Renal pelvis (tissue), 12 donors: ENCODE measurements around the gene ZNF567. TPM values are rescaled to one million over a fixed set of nuclear protein-coding genes. Genes with fewer than 3 reads are reported as not detected.
"Not testable (repeated sequence)": the region's sequence is repeated elsewhere in the genome, so short reads cannot be mapped to it uniquely, and the experiment has no call there.

Experiments
- DNase-seq: peaks from one replicate; pipeline ENCODE4 v3.0.0-alpha.2; 2013
- long read RNA-seq, 16 experiments: transcript quantifications; one replicate each; lab custom pipeline, GENCODE V29; 2026
- polyA plus RNA-seq, 3 donors: library from polyadenylated mRNA; unstranded; fragments of 120-200 nt; gene quantifications; one replicate each; pipeline ENCODE4 v1.2.1, GENCODE V29; 2013; ENCODE audit not compliant: insufficient read length in 3 of 3

Gene ZNF567
- polyA plus RNA-seq, result 10 to 100 TPM; 11.1 to 13.4 (median 12.0) TPM
- long read RNA-seq, donor 1, result 0 reads
- long read RNA-seq, donor 2, partial matches to known transcripts, result 0 of 1 reads
- long read RNA-seq, donor 2, other reads (novel, unspliced or antisense), result 0 of 1 reads
- long read RNA-seq, donor 3, result 0 reads
- long read RNA-seq, donor 4, partial matches to known transcripts, result 0 of 1 reads
- long read RNA-seq, donor 4, other reads (novel, unspliced or antisense), result 0 of 1 reads
- long read RNA-seq, donor 5, partial matches to known transcripts, result 0 of 1 reads
- long read RNA-seq, donor 5, other reads (novel, unspliced or antisense), result 0 of 1 reads
- long read RNA-seq, donor 6, result 0 reads
- long read RNA-seq, donor 7, partial matches to known transcripts, result 0 of 1 reads
- long read RNA-seq, donor 7, other reads (novel, unspliced or antisense), result 0 of 1 reads
- long read RNA-seq, donor 8, result 0 reads
- long read RNA-seq, donor 9, partial matches to known transcripts, result 0 of 3 reads
- long read RNA-seq, donor 9, other reads (novel, unspliced or antisense), result 0 of 3 reads
- long read RNA-seq, donor 10, partial matches to known transcripts, result 0 of 2 reads
- long read RNA-seq, donor 10, other reads (novel, unspliced or antisense), result 0 of 2 reads
- long read RNA-seq, donor 11, result 0 reads
- long read RNA-seq, donor 12, partial matches to known transcripts, result 13 of 16 reads
- long read RNA-seq, donor 12, other reads (novel, unspliced or antisense), result 0 of 16 reads
- long read RNA-seq, donor 13, result 0 reads
- long read RNA-seq, donor 14, result 0 reads
- long read RNA-seq, donor 15, partial matches to known transcripts, result 0 of 3 reads
- long read RNA-seq, donor 15, other reads (novel, unspliced or antisense), result 0 of 3 reads
- long read RNA-seq, donor 16, partial matches to known transcripts, result 0 of 2 reads
- long read RNA-seq, donor 16, other reads (novel, unspliced or antisense), result 0 of 2 reads

- peak; percentile 96 for DNase-seq
These were observed at the start of gene ZNF567 for GRCh38 chr19:36687214-36688056. Gene ZNF567 (plus strand): TSS chr19:36687612. CDS start chr19:36694868, 7,256 bp downstream.

DNA sequence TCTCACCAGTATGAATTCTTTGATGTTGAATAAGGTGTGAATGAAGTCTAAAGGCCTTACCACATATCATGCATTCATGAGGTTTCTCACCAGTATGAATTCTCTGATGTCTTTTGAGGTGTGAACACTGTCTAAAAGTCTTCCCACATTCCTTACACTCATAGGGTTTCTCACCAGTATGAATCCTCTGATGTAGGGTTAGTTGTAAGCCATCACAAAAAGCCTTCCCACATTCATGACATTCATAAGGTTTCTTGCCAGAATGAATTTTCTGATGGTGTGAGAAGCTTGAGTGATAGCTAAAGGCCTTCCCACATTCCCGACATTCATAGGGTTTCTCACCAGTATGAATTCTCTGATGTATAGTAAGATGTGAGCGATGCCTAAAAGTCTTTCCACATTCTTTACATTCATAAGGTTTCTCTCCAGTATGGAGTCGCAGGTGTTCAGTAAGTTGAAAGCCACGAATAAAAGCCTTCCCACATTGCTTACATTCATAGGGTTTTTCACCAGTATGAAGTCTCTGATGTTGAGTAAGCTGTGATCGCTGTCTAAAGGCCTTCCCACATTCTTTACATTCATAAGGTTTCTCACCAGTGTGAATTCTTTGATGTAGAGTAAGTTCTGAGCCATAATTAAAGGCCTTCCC lies 48.4 kb upstream of the ZNF567 start:
- no peak for DNase-seq

DNA sequence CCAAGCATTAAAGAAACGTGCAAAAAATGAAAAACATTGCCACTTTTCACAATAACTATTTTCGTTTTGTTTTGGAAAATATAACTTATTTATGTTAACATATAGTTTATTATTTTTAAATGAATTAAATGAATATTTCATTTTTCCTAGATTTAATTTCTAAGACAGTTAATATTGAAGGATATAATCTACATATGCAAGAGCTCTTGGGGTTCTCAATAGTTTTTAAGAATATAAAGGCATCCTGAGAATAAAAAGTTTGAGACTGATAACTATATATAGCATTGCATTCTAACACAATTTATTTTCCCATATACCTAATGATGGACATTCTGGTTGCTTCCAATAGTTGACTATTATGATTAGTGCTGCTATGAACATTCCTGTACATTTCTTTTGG lies 40.7 kb upstream of the ZNF567 start:
- DNase-seq, result no peak

GRCh38 chr19:36652958-36653357 lies 34.5 kb upstream of the ZNF567 start:
- DNase-seq, result no peak

GRCh38 chr19:36665832-36666231 lies 21.6 kb upstream of the ZNF567 start:
- no peak for DNase-seq

- no peak for DNase-seq
These were observed 18.8 kb upstream of the ZNF567 start for GRCh38 chr19:36668646-36669045.

DNA sequence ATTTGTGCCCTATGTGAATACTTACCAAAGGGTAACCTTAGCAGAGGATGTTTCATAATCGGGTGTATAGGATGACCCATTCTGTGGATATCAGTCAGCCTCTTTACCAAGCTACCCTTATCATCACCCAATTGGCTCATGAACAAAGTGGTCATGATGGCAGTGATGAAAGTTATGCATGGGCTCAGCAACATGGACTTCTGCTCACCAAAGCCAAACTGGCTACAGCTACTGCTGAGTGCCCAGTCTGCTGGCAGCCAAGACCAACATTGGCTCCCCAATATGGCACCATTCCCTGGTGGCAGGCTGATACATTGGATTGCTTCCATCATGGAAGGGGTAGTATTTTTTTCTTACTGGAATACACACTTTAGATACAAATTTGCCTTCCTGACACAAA lies 15.0 kb upstream of the ZNF567 start:
- DNase-seq, result no peak

DNA sequence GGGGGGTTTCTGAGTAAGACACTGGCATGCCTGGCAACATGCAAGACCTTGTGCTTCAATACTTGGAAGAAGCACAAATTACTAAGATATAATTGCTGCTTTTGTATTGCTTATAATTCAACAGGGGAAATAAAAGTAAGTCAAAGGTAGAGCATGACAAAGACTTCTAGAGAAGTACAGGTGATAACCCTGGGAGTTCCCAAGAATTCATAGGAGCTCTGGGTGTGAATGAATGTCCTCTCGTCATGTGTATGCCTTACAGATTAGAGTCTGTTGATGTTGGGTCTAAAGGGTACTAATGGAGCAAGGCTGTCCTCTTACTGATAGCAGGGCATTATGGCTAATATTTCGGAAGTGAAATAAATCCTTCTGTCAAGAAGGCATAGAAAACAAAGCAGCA lies 13.2 kb upstream of the ZNF567 start:
- DNase-seq, result no peak

GRCh38 chr19:36679455-36679854 lies 8.0 kb upstream of the ZNF567 start:
- no peak for DNase-seq

DNA sequence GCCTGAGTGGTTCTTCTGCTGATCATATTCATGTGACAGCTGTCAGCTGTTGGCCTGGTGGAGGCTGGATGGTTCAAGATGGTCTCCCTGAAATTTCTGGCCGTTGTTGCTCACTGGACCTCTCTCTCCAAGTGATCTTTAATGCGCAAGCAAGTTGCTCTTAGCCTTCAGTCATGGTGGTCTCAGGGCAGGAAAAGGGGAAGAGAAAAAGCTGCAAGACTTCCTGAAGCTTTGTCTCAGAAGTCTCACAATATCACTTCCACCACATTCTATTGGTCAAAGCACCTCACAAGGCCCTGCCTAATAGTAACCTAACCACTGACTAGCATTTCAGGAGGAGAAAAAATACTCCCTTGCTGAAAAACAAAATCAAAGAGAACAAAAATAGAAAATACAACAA lies 1.6 kb upstream of the ZNF567 start:
- no peak for DNase-seq

DNA sequence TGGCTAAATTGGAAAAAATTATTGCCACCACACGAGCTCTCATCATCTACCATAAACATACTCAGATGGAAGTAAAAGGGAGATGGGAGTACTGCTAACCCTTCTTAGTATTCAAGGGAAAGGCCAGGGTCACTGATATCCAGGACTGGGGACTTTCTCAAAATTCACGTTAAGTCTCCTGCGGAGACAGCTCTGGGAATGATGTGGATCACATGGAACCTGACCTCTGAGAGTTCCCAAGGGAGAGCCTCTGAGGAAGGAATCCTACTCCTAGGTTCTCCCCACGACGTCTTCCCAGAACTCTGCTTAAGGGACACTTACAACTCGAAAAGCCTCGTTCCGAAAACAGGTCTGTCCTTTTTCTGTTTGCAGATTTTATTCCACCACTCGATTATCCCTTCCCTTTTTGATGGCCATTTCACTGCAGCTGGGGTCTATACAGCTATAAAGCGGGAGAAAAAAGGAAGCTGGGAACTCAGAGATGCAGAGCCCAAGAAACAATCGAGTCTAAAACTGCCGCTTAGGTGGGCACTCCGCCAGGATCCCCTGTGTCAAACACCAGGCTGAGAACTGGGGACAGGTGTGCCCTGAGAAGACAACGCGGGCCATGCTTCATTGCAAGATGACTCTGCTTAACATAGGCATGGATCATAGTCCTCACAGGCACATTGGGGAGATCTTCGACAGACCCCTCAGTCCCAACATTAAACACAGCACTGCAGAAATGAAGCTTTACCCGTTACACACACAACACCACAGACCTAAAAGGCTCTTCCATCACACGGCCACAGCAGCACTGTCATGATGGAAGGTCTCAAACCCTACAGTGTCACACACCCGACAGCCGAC lies 823 bp upstream of the ZNF567 start:
- DNase-seq, result peak; percentile 3

DNA sequence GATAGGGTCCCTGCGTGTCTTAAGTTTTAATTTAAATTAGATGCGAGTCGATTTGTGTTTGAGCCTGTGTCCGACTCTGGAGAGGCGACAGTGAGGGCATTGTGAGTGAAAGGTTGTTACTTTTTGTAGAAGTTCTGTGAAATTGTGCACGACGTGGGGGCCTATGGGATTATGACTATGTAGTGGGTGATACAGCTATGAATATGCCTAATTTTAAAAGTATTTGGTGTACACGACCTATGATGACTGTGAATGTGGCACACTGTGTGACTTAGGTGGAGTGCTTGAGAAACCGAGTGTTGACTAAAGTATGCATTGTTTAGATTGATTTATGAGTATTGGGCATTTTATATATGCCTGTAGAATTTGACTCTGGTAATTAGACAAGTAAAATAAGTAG lies 646 bp downstream of the ZNF567 start:
- DNase-seq, result no peak

- DNase-seq, result no peak
These were observed 19.7 kb downstream of the ZNF567 start for GRCh38 chr19:36707134-36707533.

DNA sequence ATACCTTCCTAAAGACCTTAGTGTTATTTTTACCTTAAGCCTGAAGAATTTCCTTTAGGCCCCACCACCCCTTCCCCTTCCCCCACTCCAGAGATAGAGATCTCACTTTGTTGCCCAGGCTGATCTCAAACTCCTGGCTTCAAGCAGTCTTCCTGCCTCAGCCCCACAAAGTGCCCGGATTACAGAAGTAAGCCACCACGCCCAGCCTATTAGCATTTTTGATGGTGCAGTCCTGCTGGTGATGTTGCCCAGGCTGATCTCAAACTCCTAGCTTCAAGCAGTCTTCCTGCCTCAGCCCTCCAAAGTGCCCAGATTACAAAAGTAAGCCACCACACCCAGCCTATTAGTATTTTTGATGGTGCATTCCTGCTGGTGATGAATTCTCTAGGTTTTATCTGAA lies 22.0 kb downstream of the ZNF567 start:
- no peak for DNase-seq

- no peak for DNase-seq
These were observed 32.5 kb downstream of the ZNF567 start for GRCh38 chr19:36719687-36720556.

GRCh38 chr19:36736166-36736565 lies 48.8 kb downstream of the ZNF567 start:
- DNase-seq, result not testable (repeated sequence)

DNA sequence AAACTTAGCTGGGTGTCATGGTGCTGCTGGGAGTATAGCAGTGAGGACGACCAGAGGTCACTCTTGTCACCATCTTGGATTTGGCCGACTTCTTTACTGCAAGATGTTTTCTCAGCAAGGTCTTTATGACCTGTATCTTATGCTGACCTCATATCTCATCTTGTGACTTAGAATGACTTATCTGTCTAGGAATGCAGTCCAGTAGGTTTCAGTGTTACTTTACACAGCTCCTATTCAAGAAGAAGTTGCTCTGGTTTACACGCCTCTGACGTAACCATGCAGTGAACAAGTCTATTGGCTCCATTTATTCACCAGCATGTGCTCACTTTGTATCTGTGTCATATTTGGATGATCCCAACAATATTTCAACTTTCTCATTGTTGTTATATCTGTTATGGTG lies 58.5 kb downstream of the ZNF567 start:
- no peak for DNase-seq

DNA sequence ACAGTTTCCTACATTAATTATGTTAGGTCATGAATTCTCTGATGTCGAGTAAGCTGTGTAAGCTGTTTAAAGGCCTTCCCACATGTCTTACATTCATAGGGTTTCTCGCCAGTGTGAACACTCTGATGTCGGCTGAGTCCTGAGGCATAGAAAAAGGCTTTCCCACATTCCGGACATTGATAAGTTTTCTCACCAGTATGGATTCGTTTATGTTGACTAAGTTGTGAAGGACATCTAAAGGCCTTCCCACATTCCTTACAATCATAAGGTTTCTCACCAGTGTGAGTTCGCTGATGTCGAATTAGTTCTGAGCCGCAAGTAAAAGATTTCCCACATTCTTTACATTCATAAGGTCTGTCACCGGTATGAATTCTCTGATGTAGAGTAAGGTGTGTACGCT lies 60.3 kb downstream of the ZNF567 start:
- no peak for DNase-seq
